ENCODE results near the gene MAPKAPK3.

DNA sequence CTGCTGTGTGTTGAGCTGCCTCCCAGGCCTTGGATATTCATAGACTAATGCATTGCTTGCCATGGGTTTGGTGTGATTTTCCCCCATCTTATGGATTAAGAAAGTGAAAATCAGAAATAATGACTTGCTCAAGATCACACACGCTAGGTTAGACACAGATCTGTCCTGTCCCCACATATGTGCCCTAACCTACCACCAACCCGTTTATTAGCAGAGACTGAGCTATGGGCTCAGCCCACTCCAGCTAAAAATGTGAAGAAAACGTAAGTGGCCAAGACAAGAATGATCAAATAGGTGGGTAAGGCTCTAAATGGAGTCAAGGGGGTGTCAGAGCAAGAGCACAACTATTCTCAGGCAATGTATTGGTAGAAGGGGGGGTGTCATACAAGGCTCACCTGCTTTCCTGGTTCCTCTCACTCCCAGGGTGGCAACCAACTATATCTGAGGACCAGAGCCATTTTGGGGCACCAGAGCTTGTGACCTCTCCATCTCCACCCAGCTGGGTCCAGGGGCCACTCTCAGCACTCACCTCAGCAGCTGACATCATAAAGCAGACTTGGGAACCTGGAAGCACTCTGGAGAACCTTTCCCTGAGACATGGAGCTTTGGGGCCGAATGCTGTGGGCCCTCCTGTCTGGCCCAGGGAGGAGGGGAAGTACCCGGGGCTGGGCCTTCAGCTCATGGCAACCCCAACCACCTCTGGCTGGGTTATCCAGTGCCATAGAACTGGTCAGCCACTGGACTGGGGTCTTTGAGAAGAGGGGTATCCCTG, 46.3 kb upstream of the MAPKAPK3 start:
- TF ChIP-seq ZNF8 (CRISPR knock-in tag; IDR thresholded peaks at IDR 0.05) (no peak), ZFP3 (CRISPR knock-in tag; IDR thresholded peaks at IDR 0.05) (no peak), PPARA (CRISPR knock-in tag; IDR thresholded peaks at IDR 0.05; ENCODE audit: borderline replicate concordance) (no peak), ARNTL (CRISPR knock-in tag; IDR thresholded peaks at IDR 0.05; ENCODE audit: borderline replicate concordance, low read depth) (no peak), ESRRG (CRISPR knock-in tag; IDR thresholded peaks at IDR 0.05) (no peak), RARB (CRISPR knock-in tag; IDR thresholded peaks at IDR 0.05) (no peak), ZFP30 (CRISPR knock-in tag; IDR thresholded peaks at IDR 0.05) (no peak), ZNF70 (CRISPR knock-in tag; IDR thresholded peaks at IDR 0.05) (no peak), ISL1 (CRISPR knock-in tag; IDR thresholded peaks at IDR 0.05) (no peak), CSDC2 (CRISPR knock-in tag; IDR thresholded peaks at IDR 0.05) (no peak)
- TF ChIP-seq, protein P1, sequence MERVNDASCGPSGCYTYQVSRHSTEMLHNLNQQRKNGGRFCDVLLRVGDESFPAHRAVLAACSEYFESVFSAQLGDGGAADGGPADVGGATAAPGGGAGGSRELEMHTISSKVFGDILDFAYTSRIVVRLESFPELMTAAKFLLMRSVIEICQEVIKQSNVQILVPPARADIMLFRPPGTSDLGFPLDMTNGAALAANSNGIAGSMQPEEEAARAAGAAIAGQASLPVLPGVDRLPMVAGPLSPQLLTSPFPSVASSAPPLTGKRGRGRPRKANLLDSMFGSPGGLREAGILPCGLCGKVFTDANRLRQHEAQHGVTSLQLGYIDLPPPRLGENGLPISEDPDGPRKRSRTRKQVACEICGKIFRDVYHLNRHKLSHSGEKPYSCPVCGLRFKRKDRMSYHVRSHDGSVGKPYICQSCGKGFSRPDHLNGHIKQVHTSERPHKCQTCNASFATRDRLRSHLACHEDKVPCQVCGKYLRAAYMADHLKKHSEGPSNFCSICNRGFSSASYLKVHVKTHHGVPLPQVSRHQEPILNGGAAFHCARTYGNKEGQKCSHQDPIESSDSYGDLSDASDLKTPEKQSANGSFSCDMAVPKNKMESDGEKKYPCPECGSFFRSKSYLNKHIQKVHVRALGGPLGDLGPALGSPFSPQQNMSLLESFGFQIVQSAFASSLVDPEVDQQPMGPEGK (CRISPR knock-in tag; IDR thresholded peaks at IDR 0.05; ENCODE audit: borderline replicate concordance): no peak
- TF ChIP-seq, protein P2, sequence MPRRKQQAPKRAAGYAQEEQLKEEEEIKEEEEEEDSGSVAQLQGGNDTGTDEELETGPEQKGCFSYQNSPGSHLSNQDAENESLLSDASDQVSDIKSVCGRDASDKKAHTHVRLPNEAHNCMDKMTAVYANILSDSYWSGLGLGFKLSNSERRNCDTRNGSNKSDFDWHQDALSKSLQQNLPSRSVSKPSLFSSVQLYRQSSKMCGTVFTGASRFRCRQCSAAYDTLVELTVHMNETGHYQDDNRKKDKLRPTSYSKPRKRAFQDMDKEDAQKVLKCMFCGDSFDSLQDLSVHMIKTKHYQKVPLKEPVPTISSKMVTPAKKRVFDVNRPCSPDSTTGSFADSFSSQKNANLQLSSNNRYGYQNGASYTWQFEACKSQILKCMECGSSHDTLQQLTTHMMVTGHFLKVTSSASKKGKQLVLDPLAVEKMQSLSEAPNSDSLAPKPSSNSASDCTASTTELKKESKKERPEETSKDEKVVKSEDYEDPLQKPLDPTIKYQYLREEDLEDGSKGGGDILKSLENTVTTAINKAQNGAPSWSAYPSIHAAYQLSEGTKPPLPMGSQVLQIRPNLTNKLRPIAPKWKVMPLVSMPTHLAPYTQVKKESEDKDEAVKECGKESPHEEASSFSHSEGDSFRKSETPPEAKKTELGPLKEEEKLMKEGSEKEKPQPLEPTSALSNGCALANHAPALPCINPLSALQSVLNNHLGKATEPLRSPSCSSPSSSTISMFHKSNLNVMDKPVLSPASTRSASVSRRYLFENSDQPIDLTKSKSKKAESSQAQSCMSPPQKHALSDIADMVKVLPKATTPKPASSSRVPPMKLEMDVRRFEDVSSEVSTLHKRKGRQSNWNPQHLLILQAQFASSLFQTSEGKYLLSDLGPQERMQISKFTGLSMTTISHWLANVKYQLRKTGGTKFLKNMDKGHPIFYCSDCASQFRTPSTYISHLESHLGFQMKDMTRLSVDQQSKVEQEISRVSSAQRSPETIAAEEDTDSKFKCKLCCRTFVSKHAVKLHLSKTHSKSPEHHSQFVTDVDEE (CRISPR knock-in tag; IDR thresholded peaks at IDR 0.05): no peak
- TF ChIP-seq, protein P3, sequence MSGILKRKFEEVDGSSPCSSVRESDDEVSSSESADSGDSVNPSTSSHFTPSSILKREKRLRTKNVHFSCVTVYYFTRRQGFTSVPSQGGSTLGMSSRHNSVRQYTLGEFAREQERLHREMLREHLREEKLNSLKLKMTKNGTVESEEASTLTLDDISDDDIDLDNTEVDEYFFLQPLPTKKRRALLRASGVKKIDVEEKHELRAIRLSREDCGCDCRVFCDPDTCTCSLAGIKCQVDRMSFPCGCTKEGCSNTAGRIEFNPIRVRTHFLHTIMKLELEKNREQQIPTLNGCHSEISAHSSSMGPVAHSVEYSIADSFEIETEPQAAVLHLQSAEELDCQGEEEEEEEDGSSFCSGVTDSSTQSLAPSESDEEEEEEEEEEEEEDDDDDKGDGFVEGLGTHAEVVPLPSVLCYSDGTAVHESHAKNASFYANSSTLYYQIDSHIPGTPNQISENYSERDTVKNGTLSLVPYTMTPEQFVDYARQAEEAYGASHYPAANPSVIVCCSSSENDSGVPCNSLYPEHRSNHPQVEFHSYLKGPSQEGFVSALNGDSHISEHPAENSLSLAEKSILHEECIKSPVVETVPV (CRISPR knock-in tag; IDR thresholded peaks at IDR 0.05): no peak
